Activated CD4-positive, CD25-positive, alpha-beta regulatory T cell (primary cell): ENCODE data around the gene LAMA2.
"Not testable (repeated sequence)": the region's sequence is repeated elsewhere in the genome, so short reads cannot be mapped to it uniquely, and the experiment has no call there.

Experiments used
- DNase-seq, 4 experiments: peaks; one replicate each; lab custom pipeline; 2025; lab: John Stamatoyannopoulos, UW

LAMA2 gene

GRCh38 chr6:129008591-129008990 lies 125.7 kb downstream of the LAMA2 start:
- no peak for DNase-seq

- DNase-seq, result no peak
These were observed 126.9 kb downstream of the LAMA2 start for GRCh38 chr6:129009851-129010250.

- no peak for DNase-seq
These were observed 131.4 kb downstream of the LAMA2 start for GRCh38 chr6:129014302-129014701.

- no peak for DNase-seq
These were observed 132.8 kb downstream of the LAMA2 start for GRCh38 chr6:129015721-129016120.

- no peak for DNase-seq
These were observed 133.9 kb downstream of the LAMA2 start for GRCh38 chr6:129016844-129017243.

GRCh38 chr6:129022011-129022553 lies 139.1 kb downstream of the LAMA2 start:
- no peak for DNase-seq

GRCh38 chr6:129026601-129027000 lies 143.7 kb downstream of the LAMA2 start:
- DNase-seq, result no peak

GRCh38 chr6:129029778-129030177 lies 146.8 kb downstream of the LAMA2 start:
- DNase-seq, result no peak

- no peak for DNase-seq
These were observed 147.3 kb downstream of the LAMA2 start for GRCh38 chr6:129030215-129030614.

GRCh38 chr6:129031051-129031599 lies 148.2 kb downstream of the LAMA2 start:
- DNase-seq, result no peak

- no peak for DNase-seq
These were observed 149.7 kb downstream of the LAMA2 start for GRCh38 chr6:129032602-129033001.

- DNase-seq, result no peak
These were observed 150.2 kb downstream of the LAMA2 start for GRCh38 chr6:129033180-129033579.

- no peak for DNase-seq
These were observed 150.6 kb downstream of the LAMA2 start for GRCh38 chr6:129033581-129033980.

- DNase-seq, result no peak
These were observed 158.6 kb downstream of the LAMA2 start for GRCh38 chr6:129041563-129041962.

GRCh38 chr6:129046526-129046925 lies 163.6 kb downstream of the LAMA2 start:
- no peak for DNase-seq

- DNase-seq, result no peak
These were observed 164.9 kb downstream of the LAMA2 start for GRCh38 chr6:129047834-129048233.

GRCh38 chr6:129050086-129050485 lies 167.1 kb downstream of the LAMA2 start:
- DNase-seq, result no peak

GRCh38 chr6:129053143-129053542 lies 170.2 kb downstream of the LAMA2 start:
- DNase-seq, result not testable (repeated sequence)

- no peak for DNase-seq
These were observed 172.9 kb downstream of the LAMA2 start for GRCh38 chr6:129055796-129056195.

- DNase-seq, result no peak
These were observed 176.7 kb downstream of the LAMA2 start for GRCh38 chr6:129059650-129060049.

- DNase-seq, result no peak
These were observed 186.1 kb downstream of the LAMA2 start for GRCh38 chr6:129069006-129069405.

- DNase-seq, result no peak
These were observed 190.1 kb downstream of the LAMA2 start for GRCh38 chr6:129073051-129073450.

GRCh38 chr6:129073691-129074395 lies 190.9 kb downstream of the LAMA2 start:
- no peak for DNase-seq

- DNase-seq, result no peak
These were observed 201.5 kb downstream of the LAMA2 start for GRCh38 chr6:129084406-129084805.
